ENCODE measurements around the gene MYL3.

Gene MYL3

DNA sequence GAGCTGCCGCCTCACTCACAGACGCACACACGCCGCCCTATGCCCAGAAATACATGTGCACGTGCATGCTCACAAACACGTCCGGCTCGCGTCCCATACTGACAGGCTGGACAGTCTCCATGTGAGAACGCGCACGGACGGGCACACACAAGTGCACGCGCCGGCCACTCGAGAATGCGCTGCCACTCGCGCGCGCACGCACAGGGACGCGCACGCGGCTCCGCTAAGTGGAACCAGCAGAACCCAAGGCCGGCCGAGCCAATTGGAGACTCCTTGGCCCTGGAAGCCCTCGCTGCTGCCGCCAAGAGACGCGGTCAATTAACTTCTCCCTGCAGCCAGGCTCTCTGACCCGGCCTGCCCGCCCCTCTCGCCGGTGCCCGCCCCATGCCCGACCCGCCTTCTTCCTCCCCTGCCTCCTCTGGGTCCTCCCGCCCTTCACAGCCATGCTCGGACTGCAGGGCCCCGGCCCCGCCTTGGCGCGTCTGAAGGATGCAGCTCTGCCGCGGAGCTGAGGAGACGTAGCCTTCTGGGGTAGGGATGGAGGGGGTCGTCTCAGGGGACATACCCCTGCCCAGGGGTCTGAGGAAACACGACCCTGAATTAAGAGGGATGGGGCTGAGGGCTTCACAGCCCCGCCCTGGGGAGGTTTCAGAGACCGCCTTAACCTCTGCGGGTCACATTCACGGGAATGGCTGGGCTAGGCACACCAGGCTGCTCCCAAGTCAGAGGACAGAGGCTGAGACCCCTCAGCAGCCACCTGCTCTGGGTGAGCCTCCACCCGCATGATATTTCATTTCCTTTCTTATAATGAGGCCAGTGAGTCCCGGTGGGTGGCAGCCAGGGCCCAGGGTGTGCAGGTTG, 29.3 kb upstream of the MYL3 start:
- peak; percentile 29; the same call in 1 of the 2 replicates for TF ChIP-seq YY1 (IDR thresholded peaks at IDR 0.05; ENCODE audit: low read depth)
- no peak for TF ChIP-seq CEBPB (IDR thresholded peaks at IDR 0.05)
- TF ChIP-seq FOXM1 (IDR thresholded peaks at IDR 0.05; ENCODE audit: borderline replicate concordance, low read depth) = no peak
- no peak; the same call in 1 of the 2 replicates for TF ChIP-seq TAF1 (IDR thresholded peaks at IDR 0.05; ENCODE audit: low read depth)
- peak; percentile 38; the same call in 1 of the 2 replicates for TF ChIP-seq NFIC (IDR thresholded peaks at IDR 0.05)
- TF ChIP-seq, protein P1, sequence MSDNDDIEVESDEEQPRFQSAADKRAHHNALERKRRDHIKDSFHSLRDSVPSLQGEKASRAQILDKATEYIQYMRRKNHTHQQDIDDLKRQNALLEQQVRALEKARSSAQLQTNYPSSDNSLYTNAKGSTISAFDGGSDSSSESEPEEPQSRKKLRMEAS (IDR thresholded peaks at IDR 0.05) = peak; percentile 90
- peak; percentile 19; the same call in 1 of the 2 replicates for TF ChIP-seq RAD21 (IDR thresholded peaks at IDR 0.05; ENCODE audit: low read depth)
- TF ChIP-seq TEAD4 (IDR thresholded peaks at IDR 0.05) = no peak; the same call in 1 of the 2 replicates

- TF ChIP-seq, protein P1 (IDR thresholded peaks at IDR 0.05) = no peak
- no peak for TF ChIP-seq REST (IDR thresholded peaks at IDR 0.05; ENCODE audit: low read depth)
Observed at GRCh38 chr3:46891132-46891531, 27.9 kb upstream of the MYL3 start.

DNA sequence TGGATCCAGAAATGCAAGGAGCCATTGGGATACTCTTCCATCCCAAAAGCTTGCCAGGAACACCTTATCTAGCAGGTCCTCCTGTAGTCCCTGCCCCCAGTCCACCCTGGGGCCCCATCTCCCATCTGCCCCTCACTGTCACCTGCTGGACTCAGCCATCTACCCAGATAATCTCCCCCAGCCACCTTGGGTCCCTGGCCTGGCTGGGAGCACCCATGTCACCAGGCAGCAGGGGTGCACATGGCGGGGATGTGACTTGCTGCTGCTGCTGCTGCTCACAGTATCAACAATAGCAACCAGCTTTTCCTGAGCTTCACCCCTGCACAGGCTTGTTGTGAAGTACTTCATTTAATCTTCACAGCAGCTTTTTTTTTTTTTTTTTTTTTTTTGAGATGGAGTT, 26.9 kb upstream of the MYL3 start:
- TF ChIP-seq ZBTB7A (IDR thresholded peaks at IDR 0.05; ENCODE audit: low read depth) (no peak), EP300 (IDR thresholded peaks at IDR 0.05; ENCODE audit: borderline replicate concordance) (no peak), CEBPB (IDR thresholded peaks at IDR 0.05) (no peak), USF1 (IDR thresholded peaks at IDR 0.05) (no peak), TEAD4 (IDR thresholded peaks at IDR 0.05) (no peak)
- TF ChIP-seq, protein P1 (IDR thresholded peaks at IDR 0.05) = no peak

DNA sequence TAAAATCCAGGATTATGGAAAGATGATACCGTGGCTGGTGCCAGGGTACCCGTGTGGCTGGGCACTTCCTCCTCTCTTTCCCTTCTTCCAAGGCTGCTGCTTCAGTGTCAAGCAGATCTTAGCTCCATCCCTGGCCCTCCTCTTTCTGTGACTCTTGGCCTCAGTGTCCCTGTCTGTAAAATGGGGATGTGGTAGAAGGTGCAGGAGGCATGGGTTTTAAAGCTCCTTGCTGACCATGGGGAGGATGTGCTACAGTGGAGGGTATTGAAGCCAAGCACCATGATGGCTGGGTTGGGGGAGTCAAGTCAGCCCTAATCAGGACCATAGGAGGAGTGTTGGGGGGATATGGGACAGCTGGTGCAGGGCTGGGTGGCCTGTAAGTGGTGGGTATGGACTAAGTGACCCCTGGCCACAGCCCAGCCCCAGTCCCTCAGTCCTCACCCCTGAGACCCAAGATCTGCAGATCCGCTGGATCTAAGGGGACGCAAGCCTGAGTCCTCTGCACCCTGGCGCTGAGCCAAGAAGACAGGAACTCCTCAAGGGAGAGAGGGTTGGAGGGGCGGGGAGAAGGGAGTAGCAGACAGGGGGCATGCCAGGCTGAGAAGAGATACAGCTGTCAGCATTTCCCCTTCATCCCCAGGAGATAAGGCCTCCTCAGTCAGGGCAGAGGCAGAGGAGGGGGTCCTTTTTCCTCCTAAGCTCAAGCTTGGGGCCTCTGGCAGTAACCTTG, 26.3 kb upstream of the MYL3 start:
- TF ChIP-seq NFIC (IDR thresholded peaks at IDR 0.05) (peak; percentile 54; the same call in 1 of the 2 replicates), CEBPB (IDR thresholded peaks at IDR 0.05) (no peak)

- TF ChIP-seq TAF1 (IDR thresholded peaks at IDR 0.05; ENCODE audit: low read depth) = no peak
- TF ChIP-seq RAD21 (IDR thresholded peaks at IDR 0.05; ENCODE audit: low read depth) = no peak
- no peak for TF ChIP-seq CREB1 (IDR thresholded peaks at IDR 0.05; ENCODE audit: low read depth)
- TF ChIP-seq, protein P1 (IDR thresholded peaks at IDR 0.05) = no peak
- no peak for TF ChIP-seq EP300 (IDR thresholded peaks at IDR 0.05; ENCODE audit: borderline replicate concordance)
- TF ChIP-seq CEBPB (IDR thresholded peaks at IDR 0.05) = no peak
- no peak for TF ChIP-seq NFIC (IDR thresholded peaks at IDR 0.05)
- TF ChIP-seq ZBTB7A (IDR thresholded peaks at IDR 0.05; ENCODE audit: low read depth) = no peak
- no peak for TF ChIP-seq USF1 (IDR thresholded peaks at IDR 0.05)
- no peak for TF ChIP-seq FOXM1 (IDR thresholded peaks at IDR 0.05; ENCODE audit: borderline replicate concordance, low read depth)
- no peak for TF ChIP-seq EGR1 (IDR thresholded peaks at IDR 0.05)
- TF ChIP-seq REST (IDR thresholded peaks at IDR 0.05; ENCODE audit: low read depth) = no peak
- no peak for TF ChIP-seq TCF12 (IDR thresholded peaks at IDR 0.05; ENCODE audit: low read depth)
- TF ChIP-seq TEAD4 (IDR thresholded peaks at IDR 0.05) = no peak
- no peak for TF ChIP-seq YY1 (IDR thresholded peaks at IDR 0.05; ENCODE audit: low read depth)
Observed at GRCh38 chr3:46888705-46889104, 25.5 kb upstream of the MYL3 start.
